HPDE6-E6E7 (cell line): Measurements from ENCODE around the gene PPFIBP2.

ENCODE experiments used
- DNase-seq: peaks from one replicate; pipeline ENCODE4 v3.0.0; 2011; ENCODE audit warnings: missing footprints; ENCODE audit errors: extremely low spot score

The PPFIBP2 gene

GRCh38 chr11:7513234-7514098, at the start of gene PPFIBP2:
Gene PPFIBP2 (plus strand): TSS chr11:7513999. CDS start chr11:7549476, 35,477 bp downstream.
- peak; percentile 81 for DNase-seq

- no peak for DNase-seq
Measured at GRCh38 chr11:7467652-7468051, 46.1 kb upstream of the PPFIBP2 start.

- no peak for DNase-seq
Measured at GRCh38 chr11:7469351-7469865, 44.4 kb upstream of the PPFIBP2 start.

GRCh38 chr11:7471071-7471470, 42.7 kb upstream of the PPFIBP2 start:
- DNase-seq = no peak

- no peak for DNase-seq
Measured at GRCh38 chr11:7473717-7474116, 40.1 kb upstream of the PPFIBP2 start.

GRCh38 chr11:7480113-7480512, 33.7 kb upstream of the PPFIBP2 start:
- no peak for DNase-seq

- no peak for DNase-seq
Measured at GRCh38 chr11:7484131-7484530, 29.7 kb upstream of the PPFIBP2 start.

GRCh38 chr11:7484645-7485044, 29.2 kb upstream of the PPFIBP2 start:
- no peak for DNase-seq

- no peak for DNase-seq
Measured at GRCh38 chr11:7485186-7486097, 28.4 kb upstream of the PPFIBP2 start, which contains the start of gene OLFML1. Gene OLFML1 (plus strand): TSS chr11:7485506. CDS start chr11:7485876, 370 bp downstream.

GRCh38 chr11:7486098-7486780, 27.6 kb upstream of the PPFIBP2 start:
- DNase-seq = no peak

- no peak for DNase-seq
Measured at GRCh38 chr11:7486781-7487140, 27.0 kb upstream of the PPFIBP2 start.

- no peak for DNase-seq
Measured at GRCh38 chr11:7487360-7487759, 26.4 kb upstream of the PPFIBP2 start.

- no peak for DNase-seq
Measured at GRCh38 chr11:7488681-7489080, 25.1 kb upstream of the PPFIBP2 start.

- DNase-seq = no peak
Measured at GRCh38 chr11:7489376-7489775, 24.4 kb upstream of the PPFIBP2 start.

GRCh38 chr11:7490054-7490453, 23.7 kb upstream of the PPFIBP2 start:
- DNase-seq = no peak

- no peak for DNase-seq
Measured at GRCh38 chr11:7490535-7490934, 23.3 kb upstream of the PPFIBP2 start.

GRCh38 chr11:7492253-7492652, 21.5 kb upstream of the PPFIBP2 start:
- DNase-seq = no peak

GRCh38 chr11:7493670-7494069, 20.1 kb upstream of the PPFIBP2 start:
- no peak for DNase-seq

- no peak for DNase-seq
Measured at GRCh38 chr11:7494086-7494745, 19.6 kb upstream of the PPFIBP2 start.

- no peak for DNase-seq
Measured at GRCh38 chr11:7495882-7496551, 17.8 kb upstream of the PPFIBP2 start.

- no peak for DNase-seq
Measured at GRCh38 chr11:7498193-7498592, 15.6 kb upstream of the PPFIBP2 start.
